ENCODE data around the gene TBL1X. TPM values are rescaled to one million over a fixed set of nuclear protein-coding genes. Genes with fewer than 3 reads are reported as not detected.

Gene TBL1X
- total and polyA plus RNA-seq, 2 of the 4 experiments (the other 2 are of a cell fraction), result 16.2 to 20.8 TPM

GRCh38 chrX:9587642-9588041 lies 122.8 kb downstream of the TBL1X start:
- Histone ChIP-seq H3K9ac (ENCODE audit: low read depth, low read length) (no peak overlapping the region), H3K4me3 (ENCODE audit: insufficient read depth, low read depth, low read length) (no peak overlapping the region), H2BK15ac (ENCODE audit: low read depth, low read length) (no peak overlapping the region), H4K91ac (ENCODE audit: insufficient read depth, low read depth, low read length) (no peak overlapping the region), H3K27me3 (ENCODE audit: control insufficient read depth, insufficient read depth, low read length) (no peaks in the 10 kb centered on the region), H3K9me3 (ENCODE audit: control insufficient read depth, insufficient read depth, low read length) (no peaks in the 10 kb centered on the region; the same call in 1 of the 2 replicates), H3K4ac (ENCODE audit: low read depth, low read length) (no peak overlapping the region), H4K5ac (ENCODE audit: low read depth, low read length) (no peak overlapping the region), H3K14ac (replicated peaks; ENCODE audit: low read depth, low read length) (no peak overlapping the region), H2AK5ac (ENCODE audit: low read depth, low read length) (no peak overlapping the region), H3K4me2 (ENCODE audit: low read depth, low read length) (no peak overlapping the region), H2AK9ac (replicated peaks; ENCODE audit: low read depth, low read length, poor library complexity) (no peak overlapping the region), H2BK5ac (ENCODE audit: low read depth, low read length, poor library complexity, severe bottlenecking) (no peak overlapping the region), H2BK120ac (ENCODE audit: low read depth, low read length) (no peak overlapping the region), H2BK20ac (ENCODE audit: low read depth, low read length) (no peak overlapping the region), H3K18ac (ENCODE audit: low read depth, low read length) (no peak overlapping the region), H2AFZ (replicated peaks; ENCODE audit: low read length, poor library complexity) (no peak overlapping the region), H3K27ac (ENCODE audit: insufficient read depth, low read length) (no peak overlapping the region), H3K56ac (ENCODE audit: extremely low read depth, insufficient read depth, low read length) (no peak overlapping the region), H4K8ac (ENCODE audit: low read depth in 2 of 2, low read length in 2 of 2) (no peak overlapping the region), H3K4me1 (ENCODE audit: control insufficient read depth, insufficient read depth, low read length) (no peaks in the 10 kb centered on the region; the same call in 1 of the 2 replicates), H4K20me1 (ENCODE audit: insufficient read depth, low read length) (peaks cover 11% of the 10 kb centered on the region; the same call in 1 of the 2 replicates), H3K9me1 (ENCODE audit: insufficient read depth, low read length) (no peaks in the 10 kb centered on the region), H3K23ac (ENCODE audit: low read depth, low read length) (no peak overlapping the region), H3K79me1 (ENCODE audit: low read depth in 1 of 2, low read length in 2 of 2) (peaks cover 15 to 43% of the 10 kb centered on the region in 2 experiments), H3K36me3 (ENCODE audit: control insufficient read depth, insufficient read depth, low read length) (no peaks in the 10 kb centered on the region)
- dilution Hi-C loops (cut with HindIII; ENCODE audit: low sequenced_read_pairs, unreplicated experiment) (no loop called here), intact Hi-C loops (cut with micrococcal nuclease) (no loop called here), in situ Hi-C loops (cut with MboI; ENCODE audit: low sequenced_read_pairs) (no loop called here)
- DNase-seq (no peak), ATAC-seq (ENCODE audit: low read depth) (no peak)
- CTCF ChIA-PET, result no interaction called here
- no TSS peak for BruUV-seq (replicated peaks)
- TF ChIP-seq FOS (IDR thresholded peaks at IDR 0.05; ENCODE audit: low read depth, low read length), result no peak
- no peak for TF ChIP-seq CHD1 (IDR thresholded peaks at IDR 0.05; ENCODE audit: low read depth, low read length)
- no peak for TF ChIP-seq POLR2A (IDR thresholded peaks at IDR 0.05; ENCODE audit: low read depth, low read length)
- TF ChIP-seq ELK1 (IDR thresholded peaks at IDR 0.05; ENCODE audit: borderline replicate concordance, low read depth, low read length), result no peak
- no peak for TF ChIP-seq CEBPB (IDR thresholded peaks at IDR 0.05; ENCODE audit: low read depth, low read length)
- POLR2A ChIA-PET (ENCODE audit: unreplicated experiment), result no interaction called here
- WGBS, 2 experiments (ENCODE audit: extremely low coverage in 2 of 2, insufficient read length in 1 of 2), result no CpG with 5 or more reads among the region's 9 CpGs

Data from IMR-90 (cell line).